ENCODE measurements around the gene GRM1.

GRCh38 chr6:146381486-146381885 is 352.6 kb downstream of the GRM1 start:
- TF ChIP-seq CTCF (IDR thresholded peaks at IDR 0.05) (no peak), POLR2A (IDR thresholded peaks at IDR 0.05) (no peak)
